Mammary epithelial cell (primary cell): Measurements from ENCODE around the gene F12.

Source experiments
- CTCF ChIP-seq, 2 donors: IDR thresholded peaks in 1 of 2; conservative IDR thresholded peaks in 1 of 2; 2 replicates each; pipeline ENCODE4 v1.5.1; 2011 to 2012; ENCODE audit warnings: inconsistent platforms in 2 of 2, low read length in 2 of 2, mild to moderate bottlenecking in 2 of 2, control low read depth in 1 of 2, low read depth in 1 of 2; ENCODE audit not compliant: insufficient read depth in 1 of 2; ENCODE audit errors: extremely low read depth in 1 of 2
- EZH2 ChIP-seq: IDR thresholded peaks from 2 replicates; pipeline ENCODE4 v1.6.1; 2012; ENCODE audit warnings: low read length, inconsistent platforms, borderline replicate concordance

GRCh38 chr5:177431317-177432142, 22.2 kb upstream of the F12 start:
- TF ChIP-seq CTCF (conservative IDR thresholded peaks at IDR 0.05 in 1 of 2, IDR thresholded peaks at IDR 0.05 in 1 of 2; ENCODE audit: extremely low read depth in 1 of 2, insufficient read depth in 1 of 2, low read depth in 1 of 2, low read length in 2 of 2), result no peak
- no peak for TF ChIP-seq EZH2
